HG03378 (cell line): ENCODE results near the gene ZDHHC24.

Experiments
- ATAC-seq: cut with Tn5 transposase; IDR thresholded peaks from one replicate; pipeline ENCODE4 v1.9.1; 2021; ENCODE audit warnings: mild to moderate bottlenecking, moderate library complexity; ENCODE audit not compliant: unreplicated experiment

Gene ZDHHC24

GRCh38 chr11:66475349-66476172 is 70.3 kb downstream of the ZDHHC24 start:
- no peak for ATAC-seq

GRCh38 chr11:66473608-66474515 is 72.0 kb downstream of the ZDHHC24 start:
- no peak for ATAC-seq

GRCh38 chr11:66473167-66473566 is 72.7 kb downstream of the ZDHHC24 start:
- ATAC-seq, result no peak

- ATAC-seq, result no peak
Measured at GRCh38 chr11:66472054-66472453, 73.8 kb downstream of the ZDHHC24 start.

GRCh38 chr11:66471142-66471541 is 74.7 kb downstream of the ZDHHC24 start:
- no peak for ATAC-seq
